ENCODE measurements around the gene FAM174B.
A peak's percentile ranks its signal among the peaks of the same experiment; 100 is the strongest.

FAM174B gene

DNA sequence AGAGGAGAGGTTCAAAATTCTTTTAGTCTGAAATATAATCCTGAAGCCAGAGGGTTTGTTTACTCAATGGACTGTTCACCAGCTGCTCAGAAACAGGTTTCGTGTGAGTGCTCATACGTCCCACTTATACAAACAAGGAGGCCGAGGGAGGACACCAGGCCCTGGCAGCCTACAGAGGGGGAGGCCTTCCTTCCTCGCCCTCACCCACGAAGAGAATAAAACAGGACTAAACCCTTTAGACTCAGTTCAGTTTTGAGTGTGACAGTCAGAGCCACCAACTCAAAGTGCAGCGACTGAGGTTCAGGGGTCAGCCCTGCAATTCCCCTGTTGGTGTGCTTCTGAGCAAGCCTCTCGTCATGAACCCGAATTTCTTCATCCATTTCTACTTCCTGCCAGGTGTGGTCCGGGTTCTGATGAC, 17.3 kb downstream of the FAM174B start:
- DNase-seq (ENCODE audit: low spot score), result no peak
- in situ Hi-C loops (cut with MboI; ENCODE audit: low sequenced_read_pairs, unreplicated experiment), result no loop called here
- TF ChIP-seq, protein P1, sequence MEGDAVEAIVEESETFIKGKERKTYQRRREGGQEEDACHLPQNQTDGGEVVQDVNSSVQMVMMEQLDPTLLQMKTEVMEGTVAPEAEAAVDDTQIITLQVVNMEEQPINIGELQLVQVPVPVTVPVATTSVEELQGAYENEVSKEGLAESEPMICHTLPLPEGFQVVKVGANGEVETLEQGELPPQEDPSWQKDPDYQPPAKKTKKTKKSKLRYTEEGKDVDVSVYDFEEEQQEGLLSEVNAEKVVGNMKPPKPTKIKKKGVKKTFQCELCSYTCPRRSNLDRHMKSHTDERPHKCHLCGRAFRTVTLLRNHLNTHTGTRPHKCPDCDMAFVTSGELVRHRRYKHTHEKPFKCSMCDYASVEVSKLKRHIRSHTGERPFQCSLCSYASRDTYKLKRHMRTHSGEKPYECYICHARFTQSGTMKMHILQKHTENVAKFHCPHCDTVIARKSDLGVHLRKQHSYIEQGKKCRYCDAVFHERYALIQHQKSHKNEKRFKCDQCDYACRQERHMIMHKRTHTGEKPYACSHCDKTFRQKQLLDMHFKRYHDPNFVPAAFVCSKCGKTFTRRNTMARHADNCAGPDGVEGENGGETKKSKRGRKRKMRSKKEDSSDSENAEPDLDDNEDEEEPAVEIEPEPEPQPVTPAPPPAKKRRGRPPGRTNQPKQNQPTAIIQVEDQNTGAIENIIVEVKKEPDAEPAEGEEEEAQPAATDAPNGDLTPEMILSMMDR (IDR thresholded peaks at IDR 0.05; ENCODE audit: borderline replicate concordance, control extremely low read depth, extremely low read depth, insufficient read depth, missing control alignments), result no peak

DNA sequence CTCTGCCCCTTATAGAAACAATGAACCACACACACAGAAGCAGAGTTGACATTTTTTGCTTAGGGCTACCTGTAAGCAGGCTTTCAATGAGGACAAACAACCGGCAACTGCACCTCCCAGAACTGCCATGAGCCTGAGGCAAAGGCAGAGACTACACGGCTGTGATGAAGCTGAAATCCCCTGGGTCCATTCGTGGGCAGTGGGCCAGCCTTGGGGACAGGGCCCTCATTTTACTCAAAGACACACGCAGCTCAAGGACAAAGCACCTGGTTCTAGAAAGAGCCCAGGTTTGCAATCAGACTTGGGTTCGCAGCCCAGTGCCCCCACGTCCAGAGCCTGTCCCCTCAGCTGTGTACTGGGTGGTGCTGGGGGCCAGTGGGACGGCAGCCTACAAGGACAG, 17.9 kb downstream of the FAM174B start:
- in situ Hi-C loops (cut with MboI; ENCODE audit: low sequenced_read_pairs, unreplicated experiment), result no loop called here
- no peak for DNase-seq (ENCODE audit: low spot score)
- TF ChIP-seq, protein P1 (IDR thresholded peaks at IDR 0.05; ENCODE audit: borderline replicate concordance, control extremely low read depth, extremely low read depth, insufficient read depth, missing control alignments), result no peak

DNA sequence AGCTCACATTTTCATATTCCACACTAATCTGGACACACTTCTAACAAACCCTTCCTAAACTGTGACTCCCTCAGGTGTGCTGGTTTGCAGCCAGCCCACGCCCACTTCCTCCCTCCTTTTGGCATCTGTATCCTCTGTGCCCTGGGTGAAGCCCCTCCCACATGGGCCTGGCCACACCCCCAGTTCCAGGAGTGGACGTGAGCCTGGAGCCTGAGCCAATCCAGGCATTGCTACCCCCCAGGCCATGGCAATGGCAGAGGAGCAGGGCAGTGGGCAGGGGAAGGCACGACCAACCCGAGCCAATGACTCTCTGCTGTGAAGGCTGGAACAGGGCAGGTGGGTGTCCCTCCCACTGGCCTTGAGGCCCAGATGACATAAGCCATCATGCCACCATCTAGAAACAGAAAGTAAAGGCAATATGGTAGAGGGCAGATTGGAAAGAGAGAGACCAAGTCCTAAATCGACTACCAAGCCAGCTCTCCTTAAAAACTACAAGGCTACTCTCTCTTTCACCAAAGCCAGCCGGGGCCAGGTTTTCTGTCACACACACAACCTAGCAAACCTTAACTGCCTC, 18.6 kb downstream of the FAM174B start:
- TF ChIP-seq, protein P1 (IDR thresholded peaks at IDR 0.05; ENCODE audit: borderline replicate concordance, control extremely low read depth, extremely low read depth, insufficient read depth, missing control alignments), result no peak
- DNase-seq (ENCODE audit: low spot score), result peak; percentile 40
- in situ Hi-C loops (cut with MboI; ENCODE audit: low sequenced_read_pairs, unreplicated experiment), result no loop called here

DNA sequence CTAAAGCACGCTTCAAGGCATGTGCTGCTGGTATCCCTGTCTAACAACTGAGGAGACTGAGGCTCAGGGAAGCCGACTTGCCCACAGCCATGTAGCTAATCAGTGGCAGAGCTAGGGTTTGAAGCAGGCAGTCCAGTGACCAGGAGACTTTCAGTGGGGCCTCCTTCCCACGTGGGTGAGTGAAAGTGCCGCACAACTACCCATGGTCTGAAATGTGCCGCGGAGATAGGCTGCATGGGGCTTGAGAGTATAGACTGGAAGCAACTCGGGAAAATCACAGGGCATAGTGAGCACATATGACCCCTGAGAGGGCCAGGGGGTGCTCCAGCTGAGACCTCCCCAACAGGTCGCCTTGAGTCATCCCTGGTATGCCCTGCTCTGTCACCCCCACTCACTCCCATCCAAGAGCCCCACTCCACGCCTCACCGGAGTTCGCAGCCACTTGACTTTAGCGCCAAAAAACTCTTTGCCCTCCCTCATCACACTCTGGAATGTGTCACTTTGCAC, 19.1 kb downstream of the FAM174B start:
- in situ Hi-C loops (cut with MboI; ENCODE audit: low sequenced_read_pairs, unreplicated experiment), result no loop called here

DNA sequence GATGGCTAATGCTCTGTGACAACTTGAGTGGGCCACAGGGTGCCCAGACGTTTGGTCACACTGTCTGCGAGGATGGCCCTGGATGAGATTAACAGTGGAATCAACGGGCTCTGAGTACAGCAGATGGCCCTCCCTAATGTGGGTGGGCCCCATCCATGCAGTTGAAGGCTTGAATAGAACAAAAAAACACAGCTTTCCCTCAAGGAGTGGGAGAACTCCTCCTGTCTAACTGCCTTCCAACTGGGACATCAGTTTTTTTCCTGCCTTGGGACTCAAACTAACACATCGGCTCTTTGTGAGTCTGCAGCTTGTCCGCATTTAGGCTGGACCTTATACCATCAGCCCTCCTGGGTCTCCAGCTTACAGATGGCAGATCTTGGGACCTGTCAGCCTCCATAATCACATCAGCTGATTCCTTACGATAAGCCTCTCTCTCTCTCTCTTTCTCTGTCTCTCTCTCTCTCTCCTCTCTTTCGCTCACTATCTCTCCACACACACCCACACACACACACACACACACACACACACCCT, 20.8 kb downstream of the FAM174B start:
- TF ChIP-seq, protein P1 (IDR thresholded peaks at IDR 0.05; ENCODE audit: borderline replicate concordance, control extremely low read depth, extremely low read depth, insufficient read depth, missing control alignments), result no peak
- no peak for DNase-seq (ENCODE audit: low spot score)
- in situ Hi-C loops (cut with MboI; ENCODE audit: low sequenced_read_pairs, unreplicated experiment), result no loop called here

More for the DNA sequence above, 19.1 kb downstream of the FAM174B start:
- TF ChIP-seq, protein P1 (IDR thresholded peaks at IDR 0.05; ENCODE audit: borderline replicate concordance, control extremely low read depth, extremely low read depth, insufficient read depth, missing control alignments), result no peak
- no peak for DNase-seq (ENCODE audit: low spot score)

DNA sequence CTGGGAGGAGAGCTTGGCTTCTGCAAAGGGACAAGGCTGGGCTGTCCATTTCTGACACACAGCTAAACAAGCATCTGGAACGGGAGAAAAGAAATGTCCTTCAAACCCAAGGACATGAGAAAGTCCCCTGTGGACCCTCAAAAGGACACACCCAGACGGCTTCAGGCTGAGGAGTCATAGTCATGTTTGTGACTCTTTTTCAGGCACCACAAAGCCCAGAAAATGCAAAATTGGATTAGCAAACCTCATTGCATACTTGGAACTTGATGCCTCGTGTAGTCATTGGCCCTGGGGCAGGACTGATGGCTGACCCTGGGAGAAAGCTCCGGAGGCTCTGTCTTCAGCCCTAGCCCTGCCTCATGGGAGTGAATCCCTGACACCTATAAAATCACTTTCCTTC, 21.5 kb downstream of the FAM174B start:
- TF ChIP-seq, protein P1 (IDR thresholded peaks at IDR 0.05; ENCODE audit: borderline replicate concordance, control extremely low read depth, extremely low read depth, insufficient read depth, missing control alignments), result no peak
- no peak for DNase-seq (ENCODE audit: low spot score)
- in situ Hi-C loops (cut with MboI; ENCODE audit: low sequenced_read_pairs, unreplicated experiment), result no loop called here

Data from GM13976 (cell line).